ENCODE data around the gene RPL9. TPM values are rescaled to one million over a fixed set of nuclear protein-coding genes. Genes with fewer than 3 reads are reported as not detected.

The RPL9 gene
- total and polyA plus RNA-seq, 2 experiments from 2014 or later, result 2,522 to 4,044 TPM

- no peaks in the 10 kb centered on the region for H3F3A ChIP-seq (replicated peaks; ENCODE audit: low read depth)
- H3K4me2 ChIP-seq, result no peak overlapping the region
- no peaks in the 10 kb centered on the region for H3K27me3 ChIP-seq (ENCODE audit: insufficient read depth)
- H3K36me3 Mint-ChIP-seq (ENCODE audit: low read depth), result peaks cover 23% of the 10 kb centered on the region
- H3K4me3 Mint-ChIP-seq, result no peak overlapping the region
- no peaks in the 10 kb centered on the region for H3K4me1 ChIP-seq (ENCODE audit: insufficient read depth)
- no peak overlapping the region for H3K4me3 ChIP-seq
- H3K27me3 Mint-ChIP-seq (ENCODE audit: insufficient read depth, low read depth, poor library complexity), result peaks cover 3% of the 10 kb centered on the region
- H4K20me1 ChIP-seq (replicated peaks; ENCODE audit: insufficient read depth), result no peaks in the 10 kb centered on the region
- no peaks in the 10 kb centered on the region for H3K36me3 ChIP-seq (ENCODE audit: insufficient read depth)
- TF ChIP-seq CTCF (conservative IDR thresholded peaks at IDR 0.05; ENCODE audit: low read depth in 2 of 2) (no peak), EZH2phosphoT487 (IDR thresholded peaks at IDR 0.05; ENCODE audit: unreplicated experiment) (no peak), CREB1 (CRISPR knock-in tag; IDR thresholded peaks at IDR 0.05; ENCODE audit: low read depth) (no peak), NANOG (IDR thresholded peaks at IDR 0.05; ENCODE audit: borderline replicate concordance) (no peak), JUNB (IDR thresholded peaks at IDR 0.05; ENCODE audit: unreplicated experiment) (no peak), ETS1 (IDR thresholded peaks at IDR 0.05) (no peak), ZNF331 (CRISPR knock-in tag; IDR thresholded peaks at IDR 0.05; ENCODE audit: low read depth) (no peak), ZNF462 (CRISPR knock-in tag; IDR thresholded peaks at IDR 0.05) (no peak), REST (IDR thresholded peaks at IDR 0.05; ENCODE audit: unreplicated experiment) (no peak), POLR2AphosphoS5 (IDR thresholded peaks at IDR 0.05; ENCODE audit: low read depth) (no peak), ZNF114 (CRISPR knock-in tag; IDR thresholded peaks at IDR 0.05) (no peak)
- DNase-seq (ENCODE audit: low spot score) (no peak), ATAC-seq (no peak; the same call in 2 of the 3 replicates)
- no peaks in the 10 kb centered on the region for H3K4me1 Mint-ChIP-seq
- H3K27ac ChIP-seq (ENCODE audit: low read depth), result 0 out of 2 replicates have a peak overlapping the region, but pooled peaks have one; percentile 45
- H2AFZ ChIP-seq, result peak overlapping the region; percentile 60
- no peaks in the 10 kb centered on the region for H3K79me2 ChIP-seq (replicated peaks; ENCODE audit: insufficient read depth)
- H3K9me3 Mint-ChIP-seq, result peaks cover 15% of the 10 kb centered on the region
- H3K27ac Mint-ChIP-seq, result no peak overlapping the region; the same call in 1 of the 2 replicates
- H3K9me2 ChIP-seq (ENCODE audit: insufficient read depth), result no peaks in the 10 kb centered on the region
These were observed 21.5 kb upstream of the RPL9 start for GRCh38 chr4:39480251-39480650.

Measured in GM23338 (cell line).